Right lobe of liver (tissue), 4 donors: ENCODE data around the gene ABCA8.

Experiments used
- POLR2A ChIP-seq: fragments of 450-650 bp; IDR thresholded peaks from one replicate; pipeline ENCODE4 v1.6.1; 2017; ENCODE audit warnings: antibody characterized with exemption, mild to moderate bottlenecking
- TF ChIP-seq, protein P1 (sequence below), 4 donors: fragments of 200-600 bp in 3 of 4; fragments of 450-650 bp in 1 of 4; IDR thresholded peaks; one replicate each; pipeline versions ENCODE4 v1.5.1 to v1.8.0; 2016 to 2022; ENCODE audit warnings: antibody characterized with exemption in 4 of 4, mild to moderate bottlenecking in 2 of 4
- donor health status: DM: no; HTN: no; CAD: no.
- donor health status: DM: no; HTN: no; CAD: no.
- donor health status: DM: no; HTN: yes; CAD: no.

DNA sequence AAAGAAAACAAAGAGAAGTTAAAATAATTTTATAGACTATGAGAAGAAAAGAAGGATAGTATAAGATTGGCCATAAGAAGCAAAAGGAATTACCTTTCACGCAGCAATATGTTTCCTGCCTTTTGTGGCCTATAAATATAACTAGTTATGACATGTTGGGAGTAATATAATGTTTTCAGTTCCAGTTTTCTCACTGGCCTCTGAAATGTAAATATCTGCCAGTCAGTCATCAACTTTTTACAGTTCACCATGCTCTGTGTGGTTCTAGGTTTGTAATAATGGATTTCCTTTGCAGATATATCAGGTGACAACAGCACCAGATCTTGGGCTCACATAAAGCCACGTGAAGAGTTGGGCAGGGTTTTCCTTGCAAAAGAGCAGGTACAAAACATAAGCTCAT is 94.3 kb downstream of the ABCA8 start:
- no peak for TF ChIP-seq POLR2A
- TF ChIP-seq, protein P1, sequence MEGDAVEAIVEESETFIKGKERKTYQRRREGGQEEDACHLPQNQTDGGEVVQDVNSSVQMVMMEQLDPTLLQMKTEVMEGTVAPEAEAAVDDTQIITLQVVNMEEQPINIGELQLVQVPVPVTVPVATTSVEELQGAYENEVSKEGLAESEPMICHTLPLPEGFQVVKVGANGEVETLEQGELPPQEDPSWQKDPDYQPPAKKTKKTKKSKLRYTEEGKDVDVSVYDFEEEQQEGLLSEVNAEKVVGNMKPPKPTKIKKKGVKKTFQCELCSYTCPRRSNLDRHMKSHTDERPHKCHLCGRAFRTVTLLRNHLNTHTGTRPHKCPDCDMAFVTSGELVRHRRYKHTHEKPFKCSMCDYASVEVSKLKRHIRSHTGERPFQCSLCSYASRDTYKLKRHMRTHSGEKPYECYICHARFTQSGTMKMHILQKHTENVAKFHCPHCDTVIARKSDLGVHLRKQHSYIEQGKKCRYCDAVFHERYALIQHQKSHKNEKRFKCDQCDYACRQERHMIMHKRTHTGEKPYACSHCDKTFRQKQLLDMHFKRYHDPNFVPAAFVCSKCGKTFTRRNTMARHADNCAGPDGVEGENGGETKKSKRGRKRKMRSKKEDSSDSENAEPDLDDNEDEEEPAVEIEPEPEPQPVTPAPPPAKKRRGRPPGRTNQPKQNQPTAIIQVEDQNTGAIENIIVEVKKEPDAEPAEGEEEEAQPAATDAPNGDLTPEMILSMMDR (IDR thresholded peaks at IDR 0.05) = no peak
